Transverse colon (tissue), 4 donors: Measurements from ENCODE around the gene CTRB1. TPM values are rescaled to one million over a fixed set of nuclear protein-coding genes. Genes with fewer than 3 reads are reported as not detected.

ENCODE experiments used
- DNase-seq: peaks from one replicate; pipeline ENCODE4 v3.0.0-alpha.2; 2019
- H3K27ac ChIP-seq, 4 donors: fragments of 200-600 bp; sonication (generic); 2 replicates each; pipeline ENCODE4 v1.5.1; 2016 to 2018; ENCODE audit warnings: inconsistent platforms in 4 of 4
- H3K27me3 ChIP-seq: fragments of 200-600 bp; sonication (generic); 2 replicates; pipeline ENCODE4 v1.5.1; 2017; ENCODE audit warnings: inconsistent platforms
- H3K36me3 ChIP-seq, 4 donors: fragments of 200-600 bp; sonication (generic); 2 replicates each; pipeline ENCODE4 v1.5.1; 2017 to 2019; ENCODE audit warnings: inconsistent platforms in 4 of 4
- H3K4me1 ChIP-seq, 4 donors: fragments of 200-600 bp; sonication (generic); 2 replicates each; pipeline ENCODE4 v1.5.1; 2017 to 2020; ENCODE audit warnings: inconsistent platforms in 4 of 4
- H3K4me3 ChIP-seq, 4 donors: fragments of 200-600 bp; sonication (generic); 1 replicate in 1 of 4; 2 replicates in 3 of 4; pipeline versions ENCODE4 v1.5.1 to v1.6.1; 2017 to 2019; ENCODE audit warnings: inconsistent platforms in 4 of 4
- H3K9me3 ChIP-seq, 2 donors: fragments of 200-600 bp; sonication (generic); 2 replicates each; pipeline ENCODE4 v1.5.1; 2017 to 2019; ENCODE audit warnings: inconsistent platforms in 2 of 2
- CTCF ChIP-seq, 5 experiments: fragments of 200-600 bp in 3 of 5; fragments of 450-650 bp in 2 of 5; sonication (generic) in 3 of 5; IDR thresholded peaks; 1 replicate in 2 of 5; 2 replicates in 3 of 5; pipeline ENCODE4 v1.5.1; 2016 to 2017; ENCODE audit warnings: antibody characterized with exemption in 5 of 5, inconsistent platforms in 3 of 5, mild to moderate bottlenecking in 2 of 5, moderate library complexity in 1 of 5
- EP300 ChIP-seq: sonication (generic); formaldehyde crosslinking; IDR thresholded peaks from one replicate; pipeline ENCODE4 v1.6.1; 2017; ENCODE audit warnings: antibody characterized with exemption, low read depth
- POLR2A ChIP-seq: fragments of 450-650 bp; IDR thresholded peaks from one replicate; pipeline ENCODE4 v1.6.1; 2016; ENCODE audit warnings: antibody characterized with exemption, mild to moderate bottlenecking, moderate library complexity
- POLR2AphosphoS5 ChIP-seq, 3 donors: sonication (generic); formaldehyde crosslinking; IDR thresholded peaks; one replicate each; pipeline ENCODE4 v1.6.1; 2016; ENCODE audit warnings: antibody characterized with exemption in 3 of 3
- WGBS, 2 donors: methylation state at CpG; one replicate each; pipeline ENCODE4 v1.1.5; 2018; ENCODE audit warnings: low coverage in 1 of 2; 5-methylcytosine and 5-hydroxymethylcytosine counted together
- in situ Hi-C, 4 donors: fragments of 200-750 bp; cut with MboI; loops; one replicate each; pipeline versions ENCODE4 v1.15.0 to v1.15.1; 2017; ENCODE audit warnings: low sequenced_read_pairs in 3 of 4, low pct_ligation_motif_present in 1 of 4, low pct_unique_long_range_greater_than_20kb in 1 of 4
- intact Hi-C: fragments of 100-400 bp; cut with DNase I; formaldehyde crosslinking; loops from one replicate; pipeline ENCODE4 v1.15.1; 2023; ENCODE audit warnings: low total_unique reads
- total RNA-seq, 4 donors: library from RNA; depleted of rRNA; stranded (reverse); fragments of >200 nt; gene quantifications; one replicate each; pipeline ENCODE4 v1.1.0, GENCODE V29; 2016

The CTRB1 gene
- total RNA-seq, 4 donors from 2014 or later = not detected

- TF ChIP-seq EP300 = no peak
- TF ChIP-seq POLR2A = no peak
- TF ChIP-seq POLR2AphosphoS5 (IDR thresholded peaks at IDR 0.05) = no peak
- TF ChIP-seq CTCF (IDR thresholded peaks at IDR 0.05) = no peak
- H3K9me3 ChIP-seq = no peaks in the 10 kb centered on the region
- H3K36me3 ChIP-seq = no peaks in the 10 kb centered on the region
- H3K27ac ChIP-seq = no peak overlapping the region
- in situ Hi-C loops = loop anchor here in 2 of 4 donors (25.0 kb wide), 1 partner anchor 566 kb away; no protein-coding TSS in a partner anchor
- H3K4me3 ChIP-seq = no peak overlapping the region
- WGBS, 2 donors = 71 to 82% methylated on average over 8 to 24 of the region's 24 CpGs
- peaks cover 26% of the 10 kb centered on the region for H3K27me3 ChIP-seq
- no peak for DNase-seq
- H3K4me1 ChIP-seq = peaks cover 0 to 11% (median 3%) of the 10 kb centered on the region in 4 donors
- intact Hi-C loops = no loop called here
Observed at GRCh38 chr16:75195811-75196790, 22.7 kb upstream of the CTRB1 start.

GRCh38 chr16:75196836-75197235, 22.0 kb upstream of the CTRB1 start:
- Histone ChIP-seq H3K9me3 (no peaks in the 10 kb centered on the region), H3K4me3 (no peak overlapping the region), H3K27ac (no peak overlapping the region), H3K27me3 (peaks cover 26% of the 10 kb centered on the region), H3K4me1 (peaks cover 0 to 13% (median 3%) of the 10 kb centered on the region in 4 donors), H3K36me3 (no peaks in the 10 kb centered on the region)
- in situ Hi-C loops = loop anchor here in 2 of 4 donors (25.0 kb wide), 1 partner anchor 565 kb away; no protein-coding TSS in a partner anchor
- 71% methylated on average over 9 of the region's 9 CpGs; no CpG with 5 or more reads in 1 of the 2 donors for WGBS, 2 donors
- intact Hi-C loops = no loop called here
- TF ChIP-seq EP300 (no peak), POLR2A (no peak)
- DNase-seq = no peak

- in situ Hi-C loops = loop anchor here in 2 of 4 donors (25.0 kb wide), 1 partner anchor 565 kb away; no protein-coding TSS in a partner anchor
- intact Hi-C loops = no loop called here
- H3K9me3 ChIP-seq = no peaks in the 10 kb centered on the region
- WGBS, 2 donors = 67 to 70% methylated on average over 2 to 14 of the region's 14 CpGs
- no peak overlapping the region for H3K4me3 ChIP-seq
- TF ChIP-seq CTCF (IDR thresholded peaks at IDR 0.05) (no peak), EP300 (no peak), POLR2AphosphoS5 (IDR thresholded peaks at IDR 0.05) (no peak), POLR2A (no peak)
- peaks cover 26% of the 10 kb centered on the region for H3K27me3 ChIP-seq
- no peaks in the 10 kb centered on the region for H3K36me3 ChIP-seq
- DNase-seq = no peak
- H3K27ac ChIP-seq = no peak overlapping the region
- H3K4me1 ChIP-seq = peaks cover 0 to 13% (median 3%) of the 10 kb centered on the region in 4 donors
Observed at GRCh38 chr16:75197522-75198134, 21.2 kb upstream of the CTRB1 start.

- TF ChIP-seq POLR2A (no peak), CTCF (IDR thresholded peaks at IDR 0.05) (no peak), EP300 (no peak), POLR2AphosphoS5 (IDR thresholded peaks at IDR 0.05) (no peak)
- Histone ChIP-seq H3K36me3 (no peaks in the 10 kb centered on the region), H3K27ac (no peak overlapping the region), H3K9me3 (no peaks in the 10 kb centered on the region), H3K27me3 (peaks cover 26% of the 10 kb centered on the region), H3K4me1 (peaks cover 0 to 13% (median 3%) of the 10 kb centered on the region in 4 donors), H3K4me3 (no peak overlapping the region)
- DNase-seq = no peak
- intact Hi-C loops (no loop called here), in situ Hi-C loops (loop anchor here in 2 of 4 donors (25.0 kb wide), 1 partner anchor 564 kb away; no protein-coding TSS in a partner anchor)
- WGBS, 2 donors = 17 to 28% methylated on average over 2 to 18 of the region's 18 CpGs
Observed at GRCh38 chr16:75198135-75198600, 20.6 kb upstream of the CTRB1 start.
